ENCODE measurements around the gene ZYG11B. TPM values are rescaled to one million over a fixed set of nuclear protein-coding genes. Genes with fewer than 3 reads are reported as not detected.

ZYG11B gene
- polyA plus RNA-seq, 3 donors = 7.3 to 17.5 (median 15.8) TPM

- Histone ChIP-seq H3K79me2 (ENCODE audit: insufficient read depth, low read length) (peaks cover 51% of the 10 kb centered on the region), H3K9me3 (replicated peaks in 1 of 2; ENCODE audit: control insufficient read depth in 1 of 2, insufficient read depth in 1 of 2, low read length in 2 of 2) (no peaks in the 10 kb centered on the region), H3K27ac (ENCODE audit: low read depth in 1 of 2, low read length in 2 of 2) (peak overlapping the region in 1 of 2 donors; percentile 76), H3K4me1 (ENCODE audit: control insufficient read depth in 1 of 2, insufficient read depth in 2 of 2, low read length in 2 of 2) (peaks cover 12 to 25% of the 10 kb centered on the region in 2 donors), H3K4me2 (replicated peaks; ENCODE audit: extremely low read depth, low read length, poor library complexity, severe bottlenecking) (peak overlapping the region; percentile 99), H3K9ac (ENCODE audit: insufficient read depth, low read length, poor library complexity, severe bottlenecking) (peak overlapping the region; percentile 87), H3K27me3 (ENCODE audit: control insufficient read depth in 2 of 2, insufficient read depth in 2 of 2, low read length in 2 of 2) (no peaks in the 10 kb centered on the region), H2AFZ (ENCODE audit: insufficient read depth, low read depth, low read length, poor library complexity, severe bottlenecking) (peak overlapping the region; percentile 84), H3K36me3 (replicated peaks in 1 of 2; ENCODE audit: control insufficient read depth in 1 of 2, insufficient read depth in 2 of 2, low read length in 2 of 2) (peaks cover 3 to 5% of the 10 kb centered on the region in 2 donors), H3K4me3 (replicated peaks in 1 of 3; ENCODE audit: low read depth in 2 of 3, low read length in 3 of 3) (peak overlapping the region; percentile 71 to 100 (median 86)), H4K20me1 (ENCODE audit: insufficient read depth, low read length) (peaks cover 41% of the 10 kb centered on the region)
- peak; percentile 2 to 17 (median 5) for DNase-seq
- TF ChIP-seq CTCF (IDR thresholded peaks at IDR 0.05) = no peak
- intact Hi-C loops (cut with micrococcal nuclease) = no loop called here
- peak overlapping the region; percentile 94 to 96 for H3K4me3 Mint-ChIP-seq
- H3K4me1 Mint-ChIP-seq = peaks cover 29% of the 10 kb centered on the region
- 1% methylated on average over 6 of the region's 14 CpGs for WGBS (ENCODE audit: insufficient coverage)
- H3K36me3 Mint-ChIP-seq = peaks cover 8 to 9% of the 10 kb centered on the region in 2 donors
- H3K27ac Mint-ChIP-seq = peak overlapping the region; percentile 62 to 91 (median 83)
- peaks cover 0 to 1% (median 0%) of the 10 kb centered on the region in 7 donors for H3K9me3 Mint-ChIP-seq
- H3K27me3 Mint-ChIP-seq (ENCODE audit: low read depth in 3 of 3) = peaks cover 3 to 9% (median 4%) of the 10 kb centered on the region in 3 donors
Measured at GRCh38 chr1:52727114-52727586, 897 bp downstream of the ZYG11B start.

GRCh38 chr1:52727956-52728656, 1.9 kb downstream of the ZYG11B start:
- Histone ChIP-seq H3K36me3 (replicated peaks in 1 of 2; ENCODE audit: control insufficient read depth in 1 of 2, insufficient read depth in 2 of 2, low read length in 2 of 2) (peaks cover 3 to 8% of the 10 kb centered on the region in 2 donors), H3K79me2 (ENCODE audit: insufficient read depth, low read length) (peaks cover 60% of the 10 kb centered on the region), H3K4me1 (ENCODE audit: control insufficient read depth in 1 of 2, insufficient read depth in 2 of 2, low read length in 2 of 2) (peaks cover 12 to 25% of the 10 kb centered on the region in 2 donors), H3K4me3 (replicated peaks in 1 of 3; ENCODE audit: low read depth in 2 of 3, low read length in 3 of 3) (no peak overlapping the region), H3K27ac (ENCODE audit: low read depth in 1 of 2, low read length in 2 of 2) (no peak overlapping the region), H3K27me3 (ENCODE audit: control insufficient read depth in 2 of 2, insufficient read depth in 2 of 2, low read length in 2 of 2) (no peaks in the 10 kb centered on the region), H3K9ac (ENCODE audit: insufficient read depth, low read length, poor library complexity, severe bottlenecking) (no peak overlapping the region), H3K9me3 (replicated peaks in 1 of 2; ENCODE audit: control insufficient read depth in 1 of 2, insufficient read depth in 1 of 2, low read length in 2 of 2) (no peaks in the 10 kb centered on the region), H2AFZ (ENCODE audit: insufficient read depth, low read depth, low read length, poor library complexity, severe bottlenecking) (no peak overlapping the region), H3K4me2 (replicated peaks; ENCODE audit: extremely low read depth, low read length, poor library complexity, severe bottlenecking) (no peak overlapping the region), H4K20me1 (ENCODE audit: insufficient read depth, low read length) (peaks cover 46% of the 10 kb centered on the region)
- Mint-ChIP-seq H3K9me3 (peaks cover 0 to 1% (median 0%) of the 10 kb centered on the region in 7 donors), H3K4me1 (peaks cover 29% of the 10 kb centered on the region), H3K27me3 (ENCODE audit: low read depth in 3 of 3) (peaks cover 3 to 9% (median 4%) of the 10 kb centered on the region in 3 donors), H3K4me3 (peak overlapping the region in 1 of 2 donors; percentile 6), H3K27ac (no peak overlapping the region), H3K36me3 (peaks cover 8 to 9% of the 10 kb centered on the region in 2 donors)
- intact Hi-C loops (cut with micrococcal nuclease) = no loop called here
- no peak for DNase-seq
- WGBS (ENCODE audit: insufficient coverage) = no CpG with 5 or more reads among the region's 6 CpGs
- no peak for TF ChIP-seq CTCF (IDR thresholded peaks at IDR 0.05)

Measured in CD14-positive monocyte (primary cell).